ENCODE measurements around the gene RYR3. TPM values are rescaled to one million over a fixed set of nuclear protein-coding genes. Genes with fewer than 3 reads are reported as not detected.

Gene RYR3
- total RNA-seq, 2 experiments from 2014 or later, result not detected

GRCh38 chr15:33624439-33624838, 313.7 kb downstream of the RYR3 start:
- no peak for DNase-seq
- CTCF ChIA-PET, result interaction anchor here (0.6 kb wide), 1 partner anchor 538 kb away, joined by 3 read pairs; no protein-coding TSS in a partner anchor
- intact Hi-C loops (cut with micrococcal nuclease), result no loop called here
- H3K27ac Mint-ChIP-seq, result no peak overlapping the region
- H3K4me3 Mint-ChIP-seq, result no peak overlapping the region
- no peaks in the 10 kb centered on the region for H3K27me3 Mint-ChIP-seq (ENCODE audit: low read depth)
- H3K36me3 Mint-ChIP-seq (ENCODE audit: low read depth), result no peaks in the 10 kb centered on the region
- H3K9me3 Mint-ChIP-seq, result no peaks in the 10 kb centered on the region
- no peaks in the 10 kb centered on the region for H3K4me1 Mint-ChIP-seq (ENCODE audit: low read depth)

- intact Hi-C loops (cut with micrococcal nuclease), result no loop called here
- Mint-ChIP-seq H3K36me3 (ENCODE audit: low read depth) (no peaks in the 10 kb centered on the region), H3K4me1 (ENCODE audit: low read depth) (no peaks in the 10 kb centered on the region), H3K27ac (no peak overlapping the region), H3K4me3 (no peak overlapping the region), H3K9me3 (no peaks in the 10 kb centered on the region), H3K27me3 (ENCODE audit: low read depth) (peaks cover 2% of the 10 kb centered on the region)
- CTCF ChIA-PET, result no interaction called here
- no peak for DNase-seq
Observed at GRCh38 chr15:33629647-33630046, 318.9 kb downstream of the RYR3 start.

- H3K4me1 Mint-ChIP-seq (ENCODE audit: low read depth), result no peaks in the 10 kb centered on the region
- no peaks in the 10 kb centered on the region for H3K9me3 Mint-ChIP-seq
- H3K36me3 Mint-ChIP-seq (ENCODE audit: low read depth), result no peaks in the 10 kb centered on the region
- peaks cover 12% of the 10 kb centered on the region for H3K27me3 Mint-ChIP-seq (ENCODE audit: low read depth)
- H3K27ac Mint-ChIP-seq, result no peak overlapping the region
- CTCF ChIA-PET, result no interaction called here
- DNase-seq, result no peak
- no peak overlapping the region for H3K4me3 Mint-ChIP-seq
- intact Hi-C loops (cut with micrococcal nuclease), result no loop called here
Observed at GRCh38 chr15:33636234-33636633, 325.5 kb downstream of the RYR3 start.

GRCh38 chr15:33636958-33637357, 326.2 kb downstream of the RYR3 start:
- H3K27ac Mint-ChIP-seq, result no peak overlapping the region
- no peak for DNase-seq
- H3K36me3 Mint-ChIP-seq (ENCODE audit: low read depth), result no peaks in the 10 kb centered on the region
- intact Hi-C loops (cut with micrococcal nuclease), result no loop called here
- CTCF ChIA-PET, result no interaction called here
- no peaks in the 10 kb centered on the region for H3K4me1 Mint-ChIP-seq (ENCODE audit: low read depth)
- H3K4me3 Mint-ChIP-seq, result no peak overlapping the region
- H3K9me3 Mint-ChIP-seq, result no peaks in the 10 kb centered on the region
- peaks cover 15% of the 10 kb centered on the region for H3K27me3 Mint-ChIP-seq (ENCODE audit: low read depth)

GRCh38 chr15:33638453-33638852, 327.7 kb downstream of the RYR3 start:
- Mint-ChIP-seq H3K36me3 (ENCODE audit: low read depth) (no peaks in the 10 kb centered on the region), H3K27ac (no peak overlapping the region), H3K27me3 (ENCODE audit: low read depth) (peaks cover 16% of the 10 kb centered on the region), H3K9me3 (no peaks in the 10 kb centered on the region), H3K4me3 (no peak overlapping the region), H3K4me1 (ENCODE audit: low read depth) (no peaks in the 10 kb centered on the region)
- intact Hi-C loops (cut with micrococcal nuclease), result no loop called here
- CTCF ChIA-PET, result no interaction called here
- DNase-seq, result no peak

- Mint-ChIP-seq H3K9me3 (no peaks in the 10 kb centered on the region), H3K4me3 (no peak overlapping the region), H3K27ac (no peak overlapping the region), H3K36me3 (ENCODE audit: low read depth) (no peaks in the 10 kb centered on the region), H3K27me3 (ENCODE audit: low read depth) (peaks cover 16% of the 10 kb centered on the region), H3K4me1 (ENCODE audit: low read depth) (no peaks in the 10 kb centered on the region)
- CTCF ChIA-PET, result interaction anchor here (1.2 kb wide), 1 partner anchor 9 kb away, joined by 3 read pairs; no protein-coding TSS in a partner anchor
- no peak for DNase-seq
- intact Hi-C loops (cut with micrococcal nuclease), result no loop called here
Observed at GRCh38 chr15:33639051-33639450, 328.3 kb downstream of the RYR3 start.

- H3K4me3 Mint-ChIP-seq, result no peak overlapping the region
- no peak for DNase-seq
- intact Hi-C loops (cut with micrococcal nuclease), result no loop called here
- H3K9me3 Mint-ChIP-seq, result no peaks in the 10 kb centered on the region
- H3K4me1 Mint-ChIP-seq (ENCODE audit: low read depth), result no peaks in the 10 kb centered on the region
- H3K27ac Mint-ChIP-seq, result no peak overlapping the region
- peaks cover 14% of the 10 kb centered on the region for H3K27me3 Mint-ChIP-seq (ENCODE audit: low read depth)
- CTCF ChIA-PET, result interaction anchor here (1.2 kb wide), 1 partner anchor 8 kb away, joined by 3 read pairs; no protein-coding TSS in a partner anchor
- H3K36me3 Mint-ChIP-seq (ENCODE audit: low read depth), result no peaks in the 10 kb centered on the region
Observed at GRCh38 chr15:33639456-33639855, 328.7 kb downstream of the RYR3 start.

- H3K4me3 Mint-ChIP-seq, result no peak overlapping the region
- no peaks in the 10 kb centered on the region for H3K4me1 Mint-ChIP-seq (ENCODE audit: low read depth)
- no peak overlapping the region for H3K27ac Mint-ChIP-seq
- DNase-seq, result no peak
- H3K36me3 Mint-ChIP-seq (ENCODE audit: low read depth), result no peaks in the 10 kb centered on the region
- peaks cover 14% of the 10 kb centered on the region for H3K27me3 Mint-ChIP-seq (ENCODE audit: low read depth)
- CTCF ChIA-PET, result interaction anchor here (1.2 kb wide), 1 partner anchor 8 kb away, joined by 3 read pairs; no protein-coding TSS in a partner anchor
- no peaks in the 10 kb centered on the region for H3K9me3 Mint-ChIP-seq
- intact Hi-C loops (cut with micrococcal nuclease), result no loop called here
Observed at GRCh38 chr15:33639978-33640377, 329.2 kb downstream of the RYR3 start.

GRCh38 chr15:33641069-33641468, 330.3 kb downstream of the RYR3 start:
- no peak for DNase-seq
- H3K4me3 Mint-ChIP-seq, result no peak overlapping the region
- H3K36me3 Mint-ChIP-seq (ENCODE audit: low read depth), result no peaks in the 10 kb centered on the region
- no peaks in the 10 kb centered on the region for H3K4me1 Mint-ChIP-seq (ENCODE audit: low read depth)
- intact Hi-C loops (cut with micrococcal nuclease), result no loop called here
- H3K9me3 Mint-ChIP-seq, result no peaks in the 10 kb centered on the region
- H3K27me3 Mint-ChIP-seq (ENCODE audit: low read depth), result peaks cover 10% of the 10 kb centered on the region
- CTCF ChIA-PET, result interaction anchor here (0.7 kb wide), 1 partner anchor 93 kb away, joined by 3 read pairs; no protein-coding TSS in a partner anchor
- H3K27ac Mint-ChIP-seq, result no peak overlapping the region

- Mint-ChIP-seq H3K36me3 (ENCODE audit: low read depth) (no peaks in the 10 kb centered on the region), H3K4me3 (no peak overlapping the region), H3K27ac (no peak overlapping the region), H3K4me1 (ENCODE audit: low read depth) (peaks cover 3% of the 10 kb centered on the region), H3K27me3 (ENCODE audit: low read depth) (peaks cover 10% of the 10 kb centered on the region), H3K9me3 (no peaks in the 10 kb centered on the region)
- CTCF ChIA-PET, result no interaction called here
- no peak for DNase-seq
- intact Hi-C loops (cut with micrococcal nuclease), result no loop called here
Observed at GRCh38 chr15:33644304-33644703, 333.5 kb downstream of the RYR3 start.

GRCh38 chr15:33646744-33647143, 336.0 kb downstream of the RYR3 start:
- peaks cover 2% of the 10 kb centered on the region for H3K27me3 Mint-ChIP-seq (ENCODE audit: low read depth)
- DNase-seq, result no peak
- no peaks in the 10 kb centered on the region for H3K9me3 Mint-ChIP-seq
- CTCF ChIA-PET, result no interaction called here
- no peaks in the 10 kb centered on the region for H3K36me3 Mint-ChIP-seq (ENCODE audit: low read depth)
- intact Hi-C loops (cut with micrococcal nuclease), result no loop called here
- H3K4me1 Mint-ChIP-seq (ENCODE audit: low read depth), result peaks cover 3% of the 10 kb centered on the region
- H3K4me3 Mint-ChIP-seq, result no peak overlapping the region
- H3K27ac Mint-ChIP-seq, result no peak overlapping the region

- Mint-ChIP-seq H3K36me3 (ENCODE audit: low read depth) (no peaks in the 10 kb centered on the region), H3K4me1 (ENCODE audit: low read depth) (peaks cover 3% of the 10 kb centered on the region), H3K4me3 (no peak overlapping the region), H3K27me3 (ENCODE audit: low read depth) (no peaks in the 10 kb centered on the region), H3K27ac (no peak overlapping the region), H3K9me3 (no peaks in the 10 kb centered on the region)
- intact Hi-C loops (cut with micrococcal nuclease), result no loop called here
- CTCF ChIA-PET, result interaction anchor here (0.7 to 1.6 kb wide), 2 partner anchors 52 to 75 kb away, joined by 3 to 7 read pairs; no protein-coding TSS in a partner anchor
- no peak for DNase-seq
Observed at GRCh38 chr15:33649217-33649933, 338.6 kb downstream of the RYR3 start.

- Mint-ChIP-seq H3K4me3 (no peak overlapping the region), H3K27ac (no peak overlapping the region), H3K9me3 (no peaks in the 10 kb centered on the region), H3K36me3 (ENCODE audit: low read depth) (no peaks in the 10 kb centered on the region), H3K4me1 (ENCODE audit: low read depth) (no peaks in the 10 kb centered on the region), H3K27me3 (ENCODE audit: low read depth) (no peaks in the 10 kb centered on the region)
- no peak for DNase-seq
- CTCF ChIA-PET, result interaction anchor here (0.5 kb wide), 1 partner anchor 1792 kb away, joined by 3 read pairs; no protein-coding TSS in a partner anchor
- intact Hi-C loops (cut with micrococcal nuclease), result no loop called here
Observed at GRCh38 chr15:33654860-33655259, 344.1 kb downstream of the RYR3 start.
